Suppressor macrophage treated with lipopolysaccharide for 4 hours (primary cell): ENCODE results near the gene AIG1.
"Not testable (repeated sequence)": the region's sequence is repeated elsewhere in the genome, so short reads cannot be mapped to it uniquely, and the experiment has no call there.

Experiments
- DNase-seq: peaks from one replicate; pipeline ENCODE4 v3.0.0-alpha.2; 2020

The AIG1 gene

GRCh38 chr6:143241911-143242310 lies 181.2 kb downstream of the AIG1 start:
- DNase-seq, result no peak

- no peak for DNase-seq
Observed at GRCh38 chr6:143243786-143244185, 183.1 kb downstream of the AIG1 start.

- DNase-seq, result no peak
Observed at GRCh38 chr6:143245656-143246055, 185.0 kb downstream of the AIG1 start.

- DNase-seq, result not testable (repeated sequence)
Observed at GRCh38 chr6:143246166-143246775, 185.6 kb downstream of the AIG1 start.

GRCh38 chr6:143247586-143247985 lies 186.9 kb downstream of the AIG1 start:
- no peak for DNase-seq

- no peak for DNase-seq
Observed at GRCh38 chr6:143248359-143248758, 187.7 kb downstream of the AIG1 start.

GRCh38 chr6:143251288-143251687 lies 190.6 kb downstream of the AIG1 start:
- no peak for DNase-seq

GRCh38 chr6:143252961-143253360 lies 192.3 kb downstream of the AIG1 start:
- no peak for DNase-seq

GRCh38 chr6:143253586-143253985 lies 192.9 kb downstream of the AIG1 start:
- no peak for DNase-seq

GRCh38 chr6:143258945-143259344 lies 198.3 kb downstream of the AIG1 start:
- DNase-seq, result peak; percentile 47

GRCh38 chr6:143260857-143261256 lies 200.2 kb downstream of the AIG1 start:
- DNase-seq, result peak; percentile 3

GRCh38 chr6:143261899-143262436 lies 201.3 kb downstream of the AIG1 start:
- no peak for DNase-seq

- DNase-seq, result no peak
Observed at GRCh38 chr6:143262859-143263258, 202.2 kb downstream of the AIG1 start.

- DNase-seq, result no peak
Observed at GRCh38 chr6:143264379-143264778, 203.7 kb downstream of the AIG1 start.

- DNase-seq, result no peak
Observed at GRCh38 chr6:143264986-143265764, 204.5 kb downstream of the AIG1 start.

- no peak for DNase-seq
Observed at GRCh38 chr6:143267760-143268159, 207.1 kb downstream of the AIG1 start.

GRCh38 chr6:143268439-143268838 lies 207.8 kb downstream of the AIG1 start:
- no peak for DNase-seq

- no peak for DNase-seq
Observed at GRCh38 chr6:143270026-143270425, 209.3 kb downstream of the AIG1 start.

- no peak for DNase-seq
Observed at GRCh38 chr6:143271024-143271423, 210.3 kb downstream of the AIG1 start.

- DNase-seq, result peak; percentile 53
Observed at GRCh38 chr6:143276436-143276835, 215.7 kb downstream of the AIG1 start.

- DNase-seq, result peak; percentile 8
Observed at GRCh38 chr6:143279385-143279784, 218.7 kb downstream of the AIG1 start.

GRCh38 chr6:143283887-143284645 lies 223.4 kb downstream of the AIG1 start:
- no peak for DNase-seq

- no peak for DNase-seq
Observed at GRCh38 chr6:143286251-143286795, 225.6 kb downstream of the AIG1 start.
